IPS DF 6.9 (cell line): Measurements from ENCODE around the gene BACE1-AS.
"Not testable (repeated sequence)": the region's sequence is repeated elsewhere in the genome, so short reads cannot be mapped to it uniquely, and the experiment has no call there.

ENCODE experiments used
- DNase-seq: peaks from one replicate; pipeline ENCODE4 v3.0.0-alpha.2; 2013; ENCODE audit warnings: low read depth, low spot score
- H3K27ac ChIP-seq: one replicate; pipeline ENCODE4 v1.5.1; 2013; ENCODE audit warnings: low read length, control low read depth
- H3K27me3 ChIP-seq: 2 replicates; pipeline ENCODE4 v1.6.1; 2013; ENCODE audit warnings: mild to moderate bottlenecking, low read length; ENCODE audit not compliant: control insufficient read depth, insufficient read depth
- H3K36me3 ChIP-seq: 2 replicates; pipeline ENCODE4 v1.6.1; 2013; ENCODE audit warnings: low read length; ENCODE audit not compliant: control insufficient read depth, insufficient read depth
- H3K4me1 ChIP-seq: 2 replicates; pipeline ENCODE4 v1.6.1; 2013; ENCODE audit warnings: low read length; ENCODE audit not compliant: control insufficient read depth, insufficient read depth
- H3K4me3 ChIP-seq: 2 replicates; pipeline ENCODE4 v1.5.1; 2013; ENCODE audit warnings: mild to moderate bottlenecking, low read length
- H3K9me3 ChIP-seq: 2 replicates; pipeline ENCODE4 v1.6.1; 2013; ENCODE audit warnings: low read length, inconsistent platforms; ENCODE audit not compliant: control insufficient read depth, insufficient read depth
- WGBS: extraction: QIAGEN DNeasy Blood & Tissue Kit; methylation state at CpG from one replicate; pipeline ENCODE4 v1.1.7; 2013; ENCODE audit warnings: mixed read lengths, missing lambda C conversion rate; ENCODE audit not compliant: insufficient read length, insufficient coverage; 5-methylcytosine and 5-hydroxymethylcytosine counted together

BACE1-AS gene

GRCh38 chr11:117269856-117270255 is 21.3 kb upstream of the BACE1-AS start:
- no CpG with 5 or more reads among the region's 2 CpGs for WGBS
- Histone ChIP-seq H3K27me3 (no peaks in the 10 kb centered on the region), H3K36me3 (no peaks in the 10 kb centered on the region)

GRCh38 chr11:117271208-117271607 is 19.9 kb upstream of the BACE1-AS start:
- Histone ChIP-seq H3K27ac (no peak overlapping the region), H3K27me3 (no peaks in the 10 kb centered on the region), H3K9me3 (no peaks in the 10 kb centered on the region), H3K36me3 (no peaks in the 10 kb centered on the region), H3K4me1 (no peaks in the 10 kb centered on the region; the same call in 1 of the 2 replicates), H3K4me3 (no peak overlapping the region)
- DNase-seq = no peak
- WGBS = no CpG with 5 or more reads among the region's 4 CpGs

More at GRCh38 chr11:117269856-117270255, 21.3 kb upstream of the BACE1-AS start:
- H3K27ac ChIP-seq = no peak overlapping the region
- H3K4me3 ChIP-seq = no peak overlapping the region
- no peak for DNase-seq
- no peaks in the 10 kb centered on the region; the same call in 1 of the 2 replicates for H3K4me1 ChIP-seq
- no peaks in the 10 kb centered on the region for H3K9me3 ChIP-seq

GRCh38 chr11:117272175-117272574 is 19.0 kb upstream of the BACE1-AS start:
- H3K4me3 ChIP-seq, H3K36me3 ChIP-seq, H3K27ac ChIP-seq, H3K4me1 ChIP-seq, H3K9me3 ChIP-seq, DNase-seq, H3K27me3 ChIP-seq: not testable (repeated sequence)
- no CpG with 5 or more reads among the region's 5 CpGs for WGBS

- peak; percentile 7 for DNase-seq
- Histone ChIP-seq H3K4me1 (no peaks in the 10 kb centered on the region; the same call in 1 of the 2 replicates), H3K4me3 (no peak overlapping the region), H3K36me3 (no peaks in the 10 kb centered on the region), H3K9me3 (no peaks in the 10 kb centered on the region), H3K27me3 (no peaks in the 10 kb centered on the region), H3K27ac (no peak overlapping the region)
- WGBS = 100% methylated on average over 3 of the region's 9 CpGs
Observed at GRCh38 chr11:117273550-117274289, 17.4 kb upstream of the BACE1-AS start.

- no peak for DNase-seq
- H3K9me3 ChIP-seq = no peaks in the 10 kb centered on the region
- no peak overlapping the region for H3K4me3 ChIP-seq
- no CpG with 5 or more reads among the region's 2 CpGs for WGBS
- H3K27me3 ChIP-seq = no peaks in the 10 kb centered on the region
- H3K36me3 ChIP-seq = peaks cover 13% of the 10 kb centered on the region; the same call in 1 of the 2 replicates
- H3K27ac ChIP-seq = no peak overlapping the region
- no peaks in the 10 kb centered on the region; the same call in 1 of the 2 replicates for H3K4me1 ChIP-seq
Observed at GRCh38 chr11:117278347-117278746, 12.8 kb upstream of the BACE1-AS start.

GRCh38 chr11:117279711-117280376 is 11.3 kb upstream of the BACE1-AS start:
- no peak for DNase-seq
- no peaks in the 10 kb centered on the region for H3K9me3 ChIP-seq
- no peak overlapping the region for H3K4me3 ChIP-seq
- peaks cover 13% of the 10 kb centered on the region; the same call in 1 of the 2 replicates for H3K36me3 ChIP-seq
- no peaks in the 10 kb centered on the region for H3K27me3 ChIP-seq
- no peaks in the 10 kb centered on the region for H3K4me1 ChIP-seq
- WGBS = no CpG with 5 or more reads among the region's 4 CpGs
- no peak overlapping the region for H3K27ac ChIP-seq

GRCh38 chr11:117281159-117281558 is 10.0 kb upstream of the BACE1-AS start:
- no peak overlapping the region for H3K27ac ChIP-seq
- H3K4me3 ChIP-seq = no peak overlapping the region
- no CpG with 5 or more reads among the region's 6 CpGs for WGBS
- no peak for DNase-seq
- H3K27me3 ChIP-seq = no peaks in the 10 kb centered on the region
- H3K9me3 ChIP-seq = no peaks in the 10 kb centered on the region
- H3K36me3 ChIP-seq = peaks cover 16% of the 10 kb centered on the region; the same call in 1 of the 2 replicates
- no peaks in the 10 kb centered on the region for H3K4me1 ChIP-seq

- Histone ChIP-seq H3K4me1 (no peaks in the 10 kb centered on the region), H3K36me3 (peaks cover 16% of the 10 kb centered on the region; the same call in 1 of the 2 replicates), H3K27ac (no peak overlapping the region), H3K9me3 (no peaks in the 10 kb centered on the region), H3K27me3 (no peaks in the 10 kb centered on the region), H3K4me3 (no peak overlapping the region)
- DNase-seq = no peak
- no CpG with 5 or more reads among the region's 7 CpGs for WGBS
Observed at GRCh38 chr11:117281869-117282268, 9.3 kb upstream of the BACE1-AS start.

GRCh38 chr11:117282956-117283355 is 8.2 kb upstream of the BACE1-AS start:
- H3K27me3 ChIP-seq = no peaks in the 10 kb centered on the region
- H3K4me1 ChIP-seq = no peaks in the 10 kb centered on the region
- H3K27ac ChIP-seq = no peak overlapping the region
- no peak overlapping the region for H3K4me3 ChIP-seq
- no peaks in the 10 kb centered on the region for H3K9me3 ChIP-seq
- DNase-seq = no peak
- WGBS = no CpG with 5 or more reads among the region's 3 CpGs
- peaks cover 16% of the 10 kb centered on the region; the same call in 1 of the 2 replicates for H3K36me3 ChIP-seq

- Histone ChIP-seq H3K4me3 (no peak overlapping the region), H3K36me3 (peaks cover 16% of the 10 kb centered on the region; the same call in 1 of the 2 replicates), H3K27me3 (no peaks in the 10 kb centered on the region), H3K27ac (no peak overlapping the region), H3K4me1 (no peaks in the 10 kb centered on the region), H3K9me3 (no peaks in the 10 kb centered on the region)
- no CpG with 5 or more reads among the region's 2 CpGs for WGBS
- no peak for DNase-seq
Observed at GRCh38 chr11:117284053-117284452, 7.1 kb upstream of the BACE1-AS start.
